LNCaP clone FGC (cell line): ENCODE measurements around the gene H2AZ1.
"Not testable (repeated sequence)": the region's sequence is repeated elsewhere in the genome, so short reads cannot be mapped to it uniquely, and the experiment has no call there.

Experiments used
- DNase-seq: peaks from one replicate; pipeline ENCODE4 v3.0.0-alpha.2; 2011; ENCODE audit warnings: low read depth
- H3K4me3 ChIP-seq: 2 replicates; pipeline ENCODE4 v1.5.1; 2011; ENCODE audit warnings: mild to moderate bottlenecking, low read depth, low read length, control low read depth
- TF ChIP-seq, protein P1 (sequence below): IDR thresholded peaks from 2 replicates; pipeline ENCODE4 v1.5.1; 2012; ENCODE audit warnings: mild to moderate bottlenecking; ENCODE audit not compliant: control insufficient read depth, insufficient read depth; ENCODE audit errors: extremely low read depth

The H2AZ1 gene

DNA sequence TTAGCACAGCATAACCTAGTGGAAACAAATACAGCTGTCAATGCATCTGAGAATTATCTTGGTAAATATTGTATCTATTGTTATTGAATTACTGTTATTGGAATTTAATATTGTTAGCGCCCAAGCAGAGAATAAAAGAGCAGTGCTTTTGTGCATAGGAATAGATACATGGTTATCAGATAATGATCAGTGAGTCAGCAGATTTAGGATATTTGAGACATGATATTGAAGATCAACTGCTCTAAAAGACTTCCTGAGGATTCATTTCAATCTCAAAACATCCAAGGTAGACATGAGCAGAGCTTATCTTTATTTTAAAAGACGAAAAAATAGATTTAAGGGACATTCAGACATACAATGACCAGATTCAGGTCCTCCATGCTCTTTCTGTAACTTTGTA is 10.6 kb upstream of the H2AZ1 start:
- no peak for DNase-seq
- TF ChIP-seq, protein P1, sequence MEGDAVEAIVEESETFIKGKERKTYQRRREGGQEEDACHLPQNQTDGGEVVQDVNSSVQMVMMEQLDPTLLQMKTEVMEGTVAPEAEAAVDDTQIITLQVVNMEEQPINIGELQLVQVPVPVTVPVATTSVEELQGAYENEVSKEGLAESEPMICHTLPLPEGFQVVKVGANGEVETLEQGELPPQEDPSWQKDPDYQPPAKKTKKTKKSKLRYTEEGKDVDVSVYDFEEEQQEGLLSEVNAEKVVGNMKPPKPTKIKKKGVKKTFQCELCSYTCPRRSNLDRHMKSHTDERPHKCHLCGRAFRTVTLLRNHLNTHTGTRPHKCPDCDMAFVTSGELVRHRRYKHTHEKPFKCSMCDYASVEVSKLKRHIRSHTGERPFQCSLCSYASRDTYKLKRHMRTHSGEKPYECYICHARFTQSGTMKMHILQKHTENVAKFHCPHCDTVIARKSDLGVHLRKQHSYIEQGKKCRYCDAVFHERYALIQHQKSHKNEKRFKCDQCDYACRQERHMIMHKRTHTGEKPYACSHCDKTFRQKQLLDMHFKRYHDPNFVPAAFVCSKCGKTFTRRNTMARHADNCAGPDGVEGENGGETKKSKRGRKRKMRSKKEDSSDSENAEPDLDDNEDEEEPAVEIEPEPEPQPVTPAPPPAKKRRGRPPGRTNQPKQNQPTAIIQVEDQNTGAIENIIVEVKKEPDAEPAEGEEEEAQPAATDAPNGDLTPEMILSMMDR, result no peak
- H3K4me3 ChIP-seq, result no peak overlapping the region

DNA sequence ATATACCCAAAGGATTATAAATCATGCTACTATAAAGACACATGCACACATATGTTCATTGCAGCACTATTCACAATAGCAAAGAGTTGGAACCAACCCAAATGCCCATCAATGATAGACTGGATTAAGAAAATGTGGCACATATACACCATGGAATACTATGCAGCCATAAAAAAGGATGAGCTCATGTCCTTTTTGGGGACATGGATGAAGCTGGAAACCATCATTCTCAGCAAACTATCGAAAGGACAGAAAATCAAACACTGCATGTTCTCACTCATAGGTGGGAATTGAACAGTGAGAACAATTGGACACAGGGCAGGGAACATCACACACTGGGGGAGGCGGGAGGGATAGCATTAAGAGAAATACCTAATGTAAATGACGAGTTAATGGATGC is 8.1 kb upstream of the H2AZ1 start:
- DNase-seq, H3K4me3 ChIP-seq: not testable (repeated sequence)

DNA sequence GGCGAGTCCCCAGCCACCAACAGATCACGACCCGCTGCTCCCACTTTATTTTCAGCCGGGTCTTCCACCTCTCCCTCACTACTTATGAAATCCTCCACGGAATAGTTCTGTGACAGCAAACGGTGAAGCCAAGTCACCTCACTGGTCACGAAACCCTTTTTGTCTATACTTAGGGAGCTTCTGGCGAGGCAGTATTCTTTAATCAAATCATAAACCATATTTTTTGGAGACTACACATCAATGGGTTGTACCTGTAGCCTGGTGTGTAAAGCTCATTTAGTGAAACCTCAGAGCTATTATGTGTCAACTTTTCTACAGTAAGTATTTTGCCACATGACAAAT is 809 bp upstream of the H2AZ1 start:
- peak overlapping the region; percentile 82 for H3K4me3 ChIP-seq
- DNase-seq, result no peak
- TF ChIP-seq, protein P1, result no peak

DNA sequence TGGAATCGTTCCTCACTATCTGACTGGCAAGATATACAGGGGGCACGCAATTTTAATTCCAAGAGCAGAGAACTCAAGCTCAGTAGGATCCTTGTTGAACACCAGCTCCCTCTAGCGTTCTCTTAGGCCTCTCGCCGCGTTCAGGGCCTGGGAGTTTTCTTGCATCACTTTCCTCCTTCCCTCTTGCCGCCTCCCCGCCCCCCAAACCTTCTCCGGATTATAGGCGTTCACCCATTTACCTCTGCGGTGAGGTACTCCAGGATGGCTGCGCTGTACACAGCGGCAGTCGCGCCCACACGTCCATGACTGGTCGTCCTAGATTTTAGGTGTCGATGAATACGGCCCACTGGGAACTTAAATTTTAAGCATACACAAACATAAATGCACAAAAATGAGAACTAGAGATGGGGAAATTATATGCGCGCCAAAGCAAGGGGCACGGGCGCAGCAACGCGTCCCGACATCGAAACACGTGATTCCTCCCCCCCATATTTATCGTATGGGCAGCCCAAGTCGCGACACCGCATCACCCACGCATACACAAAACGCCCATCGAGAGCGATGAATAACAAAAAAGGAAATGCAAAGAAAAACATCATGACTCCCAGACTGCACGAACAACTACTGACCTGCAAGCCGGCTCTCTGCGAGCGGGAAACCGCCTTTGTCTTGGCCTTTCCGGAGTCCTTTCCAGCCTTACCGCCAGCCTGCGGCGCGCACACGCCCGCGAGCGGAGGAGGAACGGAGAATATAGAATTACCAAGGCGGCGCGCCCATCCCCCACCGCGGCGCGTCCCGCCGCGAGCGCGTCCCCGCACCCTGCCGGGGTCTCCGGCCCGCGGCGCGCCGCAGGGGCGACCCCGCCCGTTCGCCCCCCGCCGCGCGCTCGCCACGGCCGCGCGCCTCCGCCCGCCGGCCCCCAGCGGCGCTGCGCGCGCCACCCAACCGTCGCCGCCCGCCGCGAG is 759 bp downstream of the H2AZ1 start:
- TF ChIP-seq, protein P1, result peak; percentile 87
- peak overlapping the region; percentile 82 for H3K4me3 ChIP-seq
- peak; percentile 84 for DNase-seq

DNA sequence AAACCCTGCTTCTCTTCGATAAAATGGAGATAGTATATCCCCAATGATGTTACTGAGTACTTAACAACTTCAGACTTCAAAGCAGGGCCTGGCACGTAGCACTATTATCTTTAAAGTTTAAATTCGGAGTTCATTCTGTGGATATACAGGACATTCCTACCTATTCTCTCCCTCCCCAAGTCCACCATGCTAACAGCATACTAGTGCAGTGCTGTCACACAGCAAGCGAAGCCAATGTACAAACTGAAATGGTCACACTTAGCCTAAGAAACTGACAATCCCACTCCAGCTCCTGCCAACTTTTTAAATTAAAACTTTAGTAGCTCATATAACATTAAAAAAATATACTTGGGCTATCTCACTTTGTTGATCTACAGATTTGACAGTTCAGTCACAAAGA is 2.5 kb downstream of the H2AZ1 start:
- peak overlapping the region; percentile 76 for H3K4me3 ChIP-seq
- no peak for DNase-seq
- TF ChIP-seq, protein P1, result no peak

DNA sequence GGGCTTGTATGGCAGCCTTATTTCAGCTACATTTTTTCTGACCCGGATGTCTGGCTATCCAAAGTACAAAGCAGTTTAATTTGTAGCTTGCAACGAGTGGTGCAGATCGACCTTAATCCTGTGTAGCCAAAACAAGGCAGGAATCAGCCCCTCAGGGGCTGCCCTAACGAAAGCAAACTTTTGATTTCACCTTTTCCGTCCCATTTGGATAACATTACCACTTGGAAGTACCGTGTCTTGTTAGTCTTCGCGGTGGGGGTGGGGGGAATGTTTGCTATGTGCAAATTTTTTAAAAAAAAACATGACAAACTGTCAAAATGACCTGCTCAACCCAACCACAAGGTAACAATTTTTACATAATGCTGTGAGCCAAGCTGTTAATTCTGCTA is 2.9 kb downstream of the H2AZ1 start:
- TF ChIP-seq, protein P1, result no peak
- no peak for DNase-seq
- H3K4me3 ChIP-seq, result peak overlapping the region; percentile 76

DNA sequence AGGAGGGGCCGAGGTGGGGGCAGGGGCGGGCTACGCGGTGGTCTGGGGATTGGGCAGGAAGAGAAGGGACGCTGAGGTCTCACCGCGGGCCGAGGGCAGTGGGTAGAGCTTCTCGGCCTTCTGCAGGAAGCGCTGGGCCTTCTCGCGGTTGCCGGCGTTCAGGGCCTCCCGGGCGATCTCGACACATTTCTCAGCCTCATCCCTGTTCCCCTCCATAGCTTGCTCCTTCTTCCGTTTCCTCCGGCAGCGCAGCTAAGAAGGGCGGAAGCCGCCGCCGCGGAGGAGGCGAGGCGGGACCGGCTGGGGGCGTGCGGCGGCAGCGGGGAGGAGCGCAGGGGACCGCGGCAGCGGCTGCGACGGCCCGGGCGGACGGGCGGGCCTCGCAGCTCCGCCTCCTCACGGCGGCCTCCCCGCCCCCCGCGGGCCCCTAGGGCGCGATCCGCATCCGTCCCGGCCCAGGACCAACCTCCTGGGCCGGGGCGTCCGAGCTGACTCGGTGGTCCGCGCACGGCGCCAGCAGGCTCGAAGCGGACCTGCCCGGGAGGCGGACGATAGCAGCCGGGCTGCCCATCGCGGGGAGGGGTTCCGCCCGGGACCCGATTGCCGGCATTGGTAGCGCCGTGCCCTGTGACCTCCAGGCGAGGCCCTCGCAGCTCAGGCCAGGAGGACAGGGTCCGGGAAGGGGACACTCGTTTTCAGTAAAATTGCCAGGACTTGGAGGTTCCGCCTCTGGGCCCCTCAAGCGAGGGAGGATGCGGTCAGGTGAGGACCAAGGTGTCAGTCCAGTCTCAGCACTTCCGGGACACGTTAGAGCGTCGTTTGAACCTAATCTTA is 3.5 kb downstream of the H2AZ1 start, which contains the start of gene DNAJB14:
Gene DNAJB14 (minus strand): TSS at position 263 of the 834 bp plus-strand sequence. CDS start 47 bp downstream, at position 216.
- DNase-seq, result peak; percentile 45
- peak within 1 kb of the TSS; percentile 76 for H3K4me3 ChIP-seq
- TF ChIP-seq, protein P1, result 0 out of 2 replicates have a peak, but pooled peaks have one; percentile 9
